Activated CD8-positive, alpha-beta T cell treated with anti-CD3 and anti-CD28 coated beads, Interleukin-2, amount 10 ng/mL, durations not matched to agents 7 days and 5 days (primary cell): ENCODE results near the gene WNT9B. TPM values are rescaled to one million over a fixed set of nuclear protein-coding genes. Genes with fewer than 3 reads are reported as not detected.

ENCODE experiments used
- ATAC-seq: fragments of 150-1000 bp; cut with Tn5 transposase; one replicate; pipeline ENCODE4 v1.10.0; 2021; ENCODE audit warnings: moderate library complexity
- CTCF ChIA-PET: fragments of 350-600 bp; sonication (Branson Sonifier 250); formaldehyde crosslinking; loops from one replicate; lab custom pipeline; 2021; ENCODE audit warnings: antibody characterized with exemption; lab: Charles Lee
- POLR2A ChIA-PET: fragments of 350-600 bp; sonication (Branson Sonifier 250); formaldehyde crosslinking; loops from one replicate; lab custom pipeline; 2021; ENCODE audit warnings: antibody characterized with exemption; lab: Charles Lee
- DNase-seq: peaks from one replicate; pipeline ENCODE4 v3.0.0-alpha.2; 2020
- H3K27ac Mint-ChIP-seq: one replicate; pipeline ENCODE4 v1.8.0; 2021; ENCODE audit warnings: mild to moderate bottlenecking, mixed read lengths
- H3K27me3 Mint-ChIP-seq: one replicate; pipeline ENCODE4 v1.8.0; 2021; ENCODE audit warnings: low read depth, mixed read lengths
- H3K36me3 Mint-ChIP-seq: one replicate; pipeline ENCODE4 v1.8.0; 2021; ENCODE audit warnings: low read depth, mixed read lengths
- H3K4me1 Mint-ChIP-seq: one replicate; pipeline ENCODE4 v1.8.0; 2021; ENCODE audit warnings: low read depth, mixed read lengths
- H3K4me3 Mint-ChIP-seq: one replicate; pipeline ENCODE4 v1.8.0; 2021; ENCODE audit warnings: mild to moderate bottlenecking, mixed read lengths
- H3K9me3 Mint-ChIP-seq: one replicate; pipeline ENCODE4 v1.8.0; 2022; ENCODE audit warnings: mixed read lengths; ENCODE audit not compliant: insufficient read depth
- total RNA-seq, 2 experiments: library from RNA; stranded (reverse); gene quantifications; one replicate each; pipeline ENCODE4 v1.2.3, GENCODE V29; 2021

Gene WNT9B
- total RNA-seq, 2 experiments from 2014 or later = not detected

DNA sequence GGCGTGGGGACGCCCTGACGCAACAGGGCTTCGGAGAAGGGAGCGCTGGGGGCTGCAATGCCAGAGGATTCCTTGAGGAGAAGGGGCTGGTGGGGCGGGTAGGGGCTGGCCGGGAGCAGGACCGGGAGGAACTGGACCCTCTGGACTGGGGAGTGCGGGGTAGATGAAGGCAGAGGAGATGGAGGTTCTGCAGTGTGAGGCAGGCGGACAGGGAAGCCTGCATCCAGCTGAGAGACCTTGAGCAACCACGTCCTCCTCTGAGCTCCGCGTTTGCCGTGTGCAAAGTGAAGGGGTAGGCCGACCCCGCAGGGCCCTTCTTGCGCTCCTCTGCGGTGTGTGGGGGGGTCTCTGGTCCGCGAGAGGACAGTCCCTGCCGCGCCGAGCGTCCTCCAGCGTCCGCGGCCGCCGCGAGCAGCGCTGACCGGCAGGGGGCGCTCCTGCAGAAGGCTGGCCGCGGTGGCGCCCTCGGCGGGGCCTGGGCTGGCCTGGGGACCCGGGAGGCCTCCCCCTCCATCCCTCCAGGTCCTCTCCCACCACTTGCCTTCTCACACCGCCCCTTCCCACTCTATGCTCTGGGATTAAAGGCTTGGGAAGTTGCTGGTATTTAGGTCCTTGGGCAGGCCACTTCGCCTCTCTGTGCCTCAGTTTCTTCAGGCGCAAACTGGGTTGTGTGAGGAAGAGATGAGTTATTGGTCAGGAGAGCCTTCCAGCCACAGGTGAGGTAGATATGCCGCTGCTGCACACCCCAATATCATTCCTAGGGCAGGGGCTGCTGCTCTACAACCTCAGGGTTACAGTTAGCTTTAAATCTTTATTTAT is 9.6 kb upstream of the WNT9B start:
- peaks cover 4% of the 10 kb centered on the region for H3K36me3 Mint-ChIP-seq
- peaks cover 39% of the 10 kb centered on the region for H3K27me3 Mint-ChIP-seq
- CTCF ChIA-PET = interaction anchor here (0.6 to 4.1 kb wide), 16 partner anchors 8 to 164 kb away, joined by 3 to 44 read pairs (median 4); no protein-coding TSS in a partner anchor
- peaks cover 6% of the 10 kb centered on the region for H3K4me1 Mint-ChIP-seq
- ATAC-seq (peak; percentile 44), DNase-seq (no peak)
- peaks cover 11% of the 10 kb centered on the region for H3K9me3 Mint-ChIP-seq
- H3K4me3 Mint-ChIP-seq = no peak overlapping the region
- H3K27ac Mint-ChIP-seq = no peak overlapping the region
- POLR2A ChIA-PET = no interaction called here

DNA sequence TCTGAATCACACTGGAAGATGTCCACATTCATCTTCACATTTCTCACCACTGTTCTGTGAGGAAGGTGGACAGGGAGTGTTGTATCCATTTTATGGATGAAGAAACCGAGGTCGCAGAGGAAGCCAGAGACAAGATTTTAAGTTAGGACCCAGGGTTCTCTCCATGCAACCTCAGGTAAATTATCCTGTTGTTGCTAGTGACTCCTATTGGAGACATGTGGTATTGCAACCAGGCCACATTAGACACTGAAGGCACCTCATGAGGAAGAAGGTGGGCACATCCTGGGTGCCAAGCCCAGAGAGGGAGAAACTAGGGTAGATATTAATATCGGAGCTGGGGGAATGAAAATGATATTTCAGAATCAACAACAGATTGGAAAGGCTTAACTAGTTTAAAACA is 8.5 kb upstream of the WNT9B start:
- ATAC-seq (no peak), DNase-seq (no peak)
- POLR2A ChIA-PET = no interaction called here

DNA sequence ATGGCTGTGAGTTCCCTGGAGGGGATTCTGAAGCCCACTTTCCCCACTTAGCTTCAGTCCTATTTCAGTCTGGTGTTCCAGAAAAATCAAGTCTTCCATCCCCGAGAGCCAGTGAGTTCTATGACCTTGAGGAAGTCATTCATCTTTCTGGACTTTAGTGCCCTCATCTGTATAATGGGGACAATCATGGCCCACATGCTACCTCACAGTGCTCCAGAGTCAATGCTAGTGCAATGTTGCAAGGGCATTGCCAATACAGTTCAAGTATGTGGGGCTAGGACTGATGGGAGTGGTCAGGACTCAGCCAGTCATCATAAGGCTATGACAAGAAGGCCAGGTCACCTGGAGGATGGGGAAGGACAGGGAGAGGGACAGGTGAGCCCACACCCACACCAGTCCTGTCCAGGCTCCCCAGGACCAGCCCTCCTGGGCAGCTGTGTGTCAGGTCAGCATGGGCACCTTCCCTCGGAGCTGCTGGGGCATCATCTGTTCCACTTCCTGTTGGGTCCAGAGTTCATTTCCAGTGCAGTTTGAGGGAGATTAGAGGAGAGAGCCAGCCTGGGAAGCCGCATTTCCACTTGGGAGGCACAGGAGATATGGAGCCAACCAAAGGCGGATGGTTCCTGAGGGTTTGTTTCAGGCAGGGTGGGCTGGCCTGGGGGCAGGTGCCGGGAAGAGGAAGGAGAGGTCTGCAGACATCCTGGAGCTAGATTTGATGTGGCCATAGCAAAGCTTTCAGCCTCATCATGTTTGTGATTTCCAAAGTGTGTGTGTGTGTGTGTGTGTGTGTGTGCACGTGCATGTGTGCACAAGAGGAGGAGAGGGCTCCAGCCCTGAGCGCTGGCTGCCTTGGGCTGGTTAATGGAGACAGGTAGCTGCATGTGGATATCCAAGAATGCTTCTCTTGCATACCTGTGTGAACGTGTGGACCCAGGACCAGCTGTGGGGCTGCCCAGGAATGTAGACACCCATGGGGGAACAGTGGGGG is 3.9 kb upstream of the WNT9B start:
- Mint-ChIP-seq H3K36me3 (peaks cover 4% of the 10 kb centered on the region), H3K9me3 (peaks cover 11% of the 10 kb centered on the region), H3K4me3 (no peak overlapping the region), H3K4me1 (peaks cover 9% of the 10 kb centered on the region), H3K27ac (no peak overlapping the region), H3K27me3 (peaks cover 59% of the 10 kb centered on the region)
- ChIA-PET POLR2A (no interaction called here), CTCF (interaction anchor here (2.0 kb wide), 1 partner anchor 12 kb away, joined by 7 read pairs; no protein-coding TSS in a partner anchor)
- no peak for ATAC-seq
- DNase-seq = no peak

More for the DNA sequence above, 8.5 kb upstream of the WNT9B start:
- Mint-ChIP-seq H3K27ac (no peak overlapping the region), H3K27me3 (peaks cover 43% of the 10 kb centered on the region), H3K9me3 (peaks cover 11% of the 10 kb centered on the region), H3K4me1 (peaks cover 6% of the 10 kb centered on the region), H3K4me3 (no peak overlapping the region), H3K36me3 (peaks cover 4% of the 10 kb centered on the region)
- CTCF ChIA-PET = interaction anchor here (0.7 to 4.1 kb wide), 13 partner anchors 9 to 163 kb away, joined by 3 to 44 read pairs (median 4); no protein-coding TSS in a partner anchor

DNA sequence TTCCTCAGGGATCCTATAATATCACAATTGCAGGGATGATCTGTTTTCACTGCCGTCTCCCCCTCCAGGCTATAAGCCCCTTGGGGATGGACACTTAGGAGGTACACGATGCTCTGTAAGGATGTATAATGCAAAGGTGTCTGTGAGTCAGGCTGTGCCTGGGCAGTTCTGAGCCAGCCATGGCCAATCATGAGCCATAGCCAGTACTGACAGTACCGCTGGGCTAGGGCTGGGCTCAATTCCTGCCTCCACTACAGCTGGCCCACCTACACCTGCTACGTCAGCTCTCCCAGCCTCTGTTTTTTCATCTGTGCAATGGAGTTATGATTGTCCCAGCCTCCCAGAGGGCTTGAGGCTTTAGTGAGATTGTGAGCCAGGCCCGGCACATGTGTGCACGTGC is 2.8 kb upstream of the WNT9B start:
- Mint-ChIP-seq H3K27ac (no peak overlapping the region), H3K4me1 (peaks cover 9% of the 10 kb centered on the region), H3K4me3 (no peak overlapping the region), H3K27me3 (peaks cover 60% of the 10 kb centered on the region), H3K9me3 (peaks cover under 1% of the 10 kb centered on the region), H3K36me3 (no peaks in the 10 kb centered on the region)
- ChIA-PET POLR2A (no interaction called here), CTCF (interaction anchor here (1.3 to 1.5 kb wide), 2 partner anchors 9 to 94 kb away, joined by 3 read pairs; no protein-coding TSS in a partner anchor)
- ATAC-seq = no peak
- no peak for DNase-seq

DNA sequence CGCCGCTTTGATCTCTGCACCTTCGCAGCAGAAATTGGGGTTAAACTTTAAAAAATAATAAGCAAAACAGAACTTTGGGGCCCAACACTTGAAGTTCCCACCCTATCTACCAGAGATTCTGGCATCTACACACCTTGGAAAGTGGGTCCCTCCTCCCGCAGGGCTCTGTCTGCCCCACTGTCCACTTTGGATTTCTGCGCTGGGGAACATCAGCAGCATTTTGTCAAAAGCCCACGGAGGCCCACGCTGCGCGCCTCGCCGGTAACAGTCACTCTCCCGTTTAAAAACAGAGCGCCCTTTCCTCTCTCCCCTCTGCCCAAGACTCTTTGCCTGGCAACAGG is 725 bp upstream of the WNT9B start:
- ATAC-seq (no peak), DNase-seq (no peak)
- Mint-ChIP-seq H3K4me3 (no peak overlapping the region), H3K27ac (no peak overlapping the region), H3K4me1 (peaks cover 6% of the 10 kb centered on the region), H3K27me3 (peaks cover 64% of the 10 kb centered on the region), H3K9me3 (no peaks in the 10 kb centered on the region), H3K36me3 (no peaks in the 10 kb centered on the region)
- POLR2A ChIA-PET = no interaction called here
- CTCF ChIA-PET = interaction anchor here (1.4 kb wide), 1 partner anchor 15 kb away, joined by 4 read pairs; no protein-coding TSS in a partner anchor

DNA sequence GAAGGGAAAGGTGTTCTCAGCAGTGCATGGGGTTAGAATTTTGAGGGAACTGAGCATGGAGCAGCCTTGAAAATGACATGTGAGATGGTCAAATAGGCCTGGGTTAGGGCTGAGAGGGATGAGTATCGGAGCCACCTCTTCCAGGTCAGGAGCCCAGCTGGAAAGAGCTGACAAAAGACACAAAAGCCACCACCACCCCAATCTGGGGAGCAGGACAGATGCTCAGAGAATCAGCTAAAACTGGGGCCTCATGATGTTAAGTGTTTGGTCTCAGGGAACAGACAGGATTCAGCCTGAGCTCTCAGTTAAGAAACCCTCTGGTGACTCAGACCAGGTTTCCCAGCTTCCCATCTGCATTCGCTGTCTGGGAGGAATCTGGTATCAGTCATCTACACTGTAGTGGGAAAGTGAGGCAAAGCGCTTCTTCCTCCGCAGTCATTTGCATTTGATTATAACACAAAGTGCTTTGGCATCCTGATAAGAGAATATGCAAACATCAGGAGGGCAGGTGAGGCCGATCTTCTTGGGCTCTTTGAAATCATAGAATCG is 2.6 kb downstream of the WNT9B start:
- POLR2A ChIA-PET = no interaction called here
- Mint-ChIP-seq H3K27me3 (peaks cover 51% of the 10 kb centered on the region), H3K4me1 (peaks cover 6% of the 10 kb centered on the region), H3K9me3 (no peaks in the 10 kb centered on the region), H3K4me3 (no peak overlapping the region), H3K36me3 (no peaks in the 10 kb centered on the region), H3K27ac (no peak overlapping the region)
- ATAC-seq (no peak), DNase-seq (no peak)
- CTCF ChIA-PET = interaction anchor here (1.7 kb wide), 1 partner anchor 11 kb away, joined by 7 read pairs; no protein-coding TSS in a partner anchor

DNA sequence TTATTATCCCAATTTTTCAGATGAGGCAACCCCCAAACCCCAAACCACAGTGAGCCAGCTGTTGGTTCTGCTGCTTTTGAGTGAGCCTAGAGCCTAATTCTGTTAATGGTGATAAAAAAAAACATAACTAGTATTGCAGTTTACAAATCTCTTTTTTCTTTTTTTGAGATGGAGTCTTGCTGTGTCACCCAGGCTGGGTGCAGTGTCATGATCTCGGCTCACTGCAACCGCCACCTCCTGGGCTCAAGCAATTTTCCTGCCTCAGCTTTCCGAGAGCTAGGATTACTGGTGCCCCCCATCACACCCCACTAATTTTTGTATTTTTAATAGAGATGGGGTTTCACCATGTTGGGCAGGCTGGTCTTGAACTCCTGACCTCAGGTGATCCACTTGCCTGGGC is 3.1 kb downstream of the WNT9B start:
- H3K4me3 Mint-ChIP-seq = no peak overlapping the region
- DNase-seq (no peak), ATAC-seq (no peak)
- H3K9me3 Mint-ChIP-seq = no peaks in the 10 kb centered on the region
- CTCF ChIA-PET = interaction anchor here (1.7 kb wide), 1 partner anchor 12 kb away, joined by 7 read pairs; no protein-coding TSS in a partner anchor
- H3K36me3 Mint-ChIP-seq = no peaks in the 10 kb centered on the region
- POLR2A ChIA-PET = no interaction called here
- H3K27me3 Mint-ChIP-seq = peaks cover 52% of the 10 kb centered on the region
- H3K27ac Mint-ChIP-seq = no peak overlapping the region
- peaks cover 6% of the 10 kb centered on the region for H3K4me1 Mint-ChIP-seq

DNA sequence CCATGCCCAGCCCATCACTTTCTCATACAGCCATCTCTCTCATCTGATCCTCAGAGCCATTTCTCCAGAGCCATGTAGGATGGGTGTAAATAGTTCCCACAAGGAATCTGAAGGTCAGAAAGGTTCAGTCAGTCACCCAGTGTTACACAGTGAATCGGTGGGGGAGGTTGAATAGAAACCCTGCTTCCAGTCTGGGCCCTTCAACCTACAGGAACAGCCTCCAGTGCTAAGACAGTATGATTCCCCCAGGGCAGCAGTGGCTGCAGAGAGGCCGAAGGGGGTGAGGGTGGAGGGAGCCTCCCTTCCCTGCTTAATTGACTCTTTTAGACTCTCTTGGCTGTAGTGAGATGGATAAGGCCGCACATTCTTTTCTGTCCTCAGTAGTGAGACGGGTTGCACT is 3.6 kb downstream of the WNT9B start:
- Mint-ChIP-seq H3K4me1 (peaks cover 6% of the 10 kb centered on the region), H3K9me3 (no peaks in the 10 kb centered on the region), H3K27me3 (peaks cover 51% of the 10 kb centered on the region), H3K36me3 (no peaks in the 10 kb centered on the region), H3K4me3 (no peak overlapping the region), H3K27ac (no peak overlapping the region)
- ATAC-seq = no peak
- CTCF ChIA-PET = no interaction called here
- POLR2A ChIA-PET = no interaction called here
- DNase-seq = no peak

DNA sequence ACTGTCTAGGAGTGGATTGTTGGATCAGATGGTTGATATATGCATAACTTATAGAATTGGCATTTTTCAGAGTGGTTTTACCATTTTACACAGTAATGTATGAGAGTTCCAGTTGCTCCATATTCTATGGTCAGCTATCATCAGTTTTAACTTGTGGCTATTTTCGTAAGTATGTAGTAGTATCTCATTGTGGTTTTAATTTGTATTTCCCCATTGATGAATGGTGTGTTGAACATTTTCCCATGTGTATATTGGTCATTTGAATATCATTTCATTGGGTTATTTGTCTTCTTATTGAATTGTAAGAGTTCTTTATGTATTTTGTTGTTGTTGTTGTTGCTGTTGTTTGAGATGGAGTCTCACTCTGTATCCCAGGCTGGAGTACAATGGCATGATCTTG is 6.2 kb downstream of the WNT9B start:
- ChIA-PET POLR2A (no interaction called here), CTCF (no interaction called here)
- H3K4me1 Mint-ChIP-seq = no peaks in the 10 kb centered on the region

DNA sequence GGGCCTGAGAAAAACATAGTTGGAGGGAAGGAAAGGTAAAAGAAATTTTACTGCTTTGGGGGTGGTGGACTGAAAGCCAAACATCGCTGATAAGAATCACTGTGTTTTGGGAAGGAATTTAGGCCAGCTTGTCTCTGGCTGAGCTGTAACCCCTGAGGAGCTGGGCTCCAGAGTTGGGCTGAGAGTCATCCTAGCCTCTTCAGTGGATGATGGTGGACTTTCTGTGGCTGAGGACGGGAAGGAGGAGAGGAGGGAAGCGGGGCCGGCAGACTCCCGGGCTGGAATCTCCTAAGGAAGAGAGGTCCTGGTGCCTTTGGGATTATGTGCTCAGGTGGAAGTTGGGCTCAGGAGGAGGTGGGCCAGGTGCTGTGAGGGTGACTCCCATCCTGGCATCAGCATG is 8.6 kb downstream of the WNT9B start:
- peaks cover 5% of the 10 kb centered on the region for H3K4me1 Mint-ChIP-seq
- DNase-seq (no peak), ATAC-seq (no peak)
- H3K4me3 Mint-ChIP-seq = no peak overlapping the region
- POLR2A ChIA-PET = no interaction called here
- CTCF ChIA-PET = no interaction called here
- H3K36me3 Mint-ChIP-seq = no peaks in the 10 kb centered on the region
- no peaks in the 10 kb centered on the region for H3K9me3 Mint-ChIP-seq
- H3K27me3 Mint-ChIP-seq = peaks cover 22% of the 10 kb centered on the region
- no peak overlapping the region for H3K27ac Mint-ChIP-seq

More for the DNA sequence above, 6.2 kb downstream of the WNT9B start:
- Mint-ChIP-seq H3K4me3 (no peak overlapping the region), H3K36me3 (no peaks in the 10 kb centered on the region), H3K27me3 (peaks cover 30% of the 10 kb centered on the region), H3K9me3 (no peaks in the 10 kb centered on the region), H3K27ac (no peak overlapping the region)
- ATAC-seq (no peak), DNase-seq (no peak)

DNA sequence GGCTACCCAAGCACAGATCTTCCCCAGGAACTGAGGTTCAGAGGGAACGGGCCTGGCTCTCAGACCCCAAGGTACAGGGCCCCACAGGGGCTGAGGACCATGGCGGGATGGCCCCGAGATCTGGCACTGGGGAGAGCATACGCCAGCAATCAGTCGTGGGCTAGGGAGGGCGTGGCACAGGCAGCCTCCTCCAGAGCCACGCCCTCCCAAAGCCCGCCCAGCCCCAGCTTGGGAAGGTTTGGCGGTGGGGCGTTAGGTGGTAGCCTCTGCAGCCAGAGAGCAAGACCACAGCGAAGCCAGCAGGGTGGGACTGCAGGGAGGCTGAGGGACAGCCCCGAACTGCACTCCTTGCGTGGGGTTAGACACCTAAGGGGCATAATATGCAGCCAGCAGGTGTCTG is 11.6 kb downstream of the WNT9B start:
- H3K27ac Mint-ChIP-seq = no peak overlapping the region
- H3K4me3 Mint-ChIP-seq = no peak overlapping the region
- DNase-seq = no peak
- ATAC-seq = no peak
- H3K9me3 Mint-ChIP-seq = no peaks in the 10 kb centered on the region
- H3K4me1 Mint-ChIP-seq = peaks cover 10% of the 10 kb centered on the region
- H3K27me3 Mint-ChIP-seq = peaks cover 17% of the 10 kb centered on the region
- ChIA-PET POLR2A (no interaction called here), CTCF (no interaction called here)
- no peaks in the 10 kb centered on the region for H3K36me3 Mint-ChIP-seq
